Right kidney (tissue), 1 donor: Measurements from ENCODE around the gene CCDC184.
"Not testable (repeated sequence)": the region's sequence is repeated elsewhere in the genome, so short reads cannot be mapped to it uniquely, and the experiment has no call there.

Experiments used
- DNase-seq: peaks from one replicate; pipeline ENCODE4 v3.0.0-alpha.2; 2016

The CCDC184 gene

DNA sequence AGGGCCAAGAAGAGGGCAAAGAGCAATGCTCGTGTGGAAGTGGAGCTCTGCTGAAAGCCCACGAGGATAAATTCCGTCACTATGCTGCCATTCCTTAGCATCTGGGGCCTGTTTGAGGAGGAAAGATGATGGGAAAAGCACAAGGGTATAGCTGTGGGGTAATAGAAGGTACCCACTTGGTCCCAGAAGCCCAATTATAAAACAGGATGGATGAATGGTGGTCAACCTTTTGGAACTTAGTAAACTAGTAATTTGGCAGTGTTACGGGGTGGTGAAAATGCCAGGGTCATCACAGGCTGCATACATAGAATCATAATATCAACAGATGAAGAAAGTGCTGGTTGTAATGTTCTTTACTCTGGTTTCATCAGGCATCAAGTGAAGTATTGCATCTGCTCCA, 19.7 kb downstream of the CCDC184 start, which contains the start of gene OR10AD1:
OR10AD1 (minus strand) TSS at position 101 of the 400 bp plus-strand sequence; CDS start at position 101, 0 bp downstream.
- DNase-seq, result no peak

GRCh38 chr12:48209495-48209894, 26.1 kb downstream of the CCDC184 start:
- DNase-seq, result not testable (repeated sequence)

GRCh38 chr12:48216785-48217184, 33.3 kb downstream of the CCDC184 start:
- DNase-seq, result no peak

DNA sequence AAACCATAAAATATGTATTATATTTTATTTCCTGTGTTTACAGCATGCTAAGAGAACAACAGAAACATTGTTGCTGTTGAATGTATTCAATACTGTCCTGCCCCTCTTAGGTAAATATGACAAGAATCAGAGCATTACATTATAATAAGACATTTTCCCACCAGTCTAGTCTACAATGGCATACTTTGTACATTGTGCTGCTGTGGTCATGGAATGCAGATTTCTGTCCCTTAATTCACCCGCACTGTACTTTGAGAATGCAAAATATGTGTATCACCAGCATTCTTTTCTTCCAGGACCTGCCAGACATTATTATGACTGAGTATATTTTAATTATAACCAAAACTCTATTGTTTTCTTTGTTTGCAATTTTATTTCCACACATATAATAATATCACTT, 36.2 kb downstream of the CCDC184 start:
- no peak for DNase-seq

DNA sequence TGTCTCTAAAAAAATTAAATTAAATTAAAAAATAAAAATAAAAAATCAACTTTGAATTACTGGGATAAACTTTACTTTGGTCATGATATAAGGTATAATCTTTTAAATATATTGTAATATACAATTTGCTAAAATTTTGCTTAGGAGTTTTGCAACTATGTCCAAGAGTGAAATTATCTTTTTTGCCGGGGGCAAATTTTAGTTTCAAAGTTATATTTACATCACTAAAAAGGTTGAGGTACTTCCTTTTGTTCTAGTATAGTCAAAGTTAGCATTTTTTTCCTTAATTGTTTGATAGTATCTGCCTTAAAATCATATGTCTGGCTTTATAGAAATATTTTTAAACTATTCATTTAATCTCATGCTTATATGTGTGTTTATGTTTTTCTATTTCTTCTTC, 37.3 kb downstream of the CCDC184 start:
- no peak for DNase-seq

- no peak for DNase-seq
Measured at GRCh38 chr12:48221645-48222044, 38.2 kb downstream of the CCDC184 start.

GRCh38 chr12:48224533-48224932, 41.1 kb downstream of the CCDC184 start:
- DNase-seq, result not testable (repeated sequence)

DNA sequence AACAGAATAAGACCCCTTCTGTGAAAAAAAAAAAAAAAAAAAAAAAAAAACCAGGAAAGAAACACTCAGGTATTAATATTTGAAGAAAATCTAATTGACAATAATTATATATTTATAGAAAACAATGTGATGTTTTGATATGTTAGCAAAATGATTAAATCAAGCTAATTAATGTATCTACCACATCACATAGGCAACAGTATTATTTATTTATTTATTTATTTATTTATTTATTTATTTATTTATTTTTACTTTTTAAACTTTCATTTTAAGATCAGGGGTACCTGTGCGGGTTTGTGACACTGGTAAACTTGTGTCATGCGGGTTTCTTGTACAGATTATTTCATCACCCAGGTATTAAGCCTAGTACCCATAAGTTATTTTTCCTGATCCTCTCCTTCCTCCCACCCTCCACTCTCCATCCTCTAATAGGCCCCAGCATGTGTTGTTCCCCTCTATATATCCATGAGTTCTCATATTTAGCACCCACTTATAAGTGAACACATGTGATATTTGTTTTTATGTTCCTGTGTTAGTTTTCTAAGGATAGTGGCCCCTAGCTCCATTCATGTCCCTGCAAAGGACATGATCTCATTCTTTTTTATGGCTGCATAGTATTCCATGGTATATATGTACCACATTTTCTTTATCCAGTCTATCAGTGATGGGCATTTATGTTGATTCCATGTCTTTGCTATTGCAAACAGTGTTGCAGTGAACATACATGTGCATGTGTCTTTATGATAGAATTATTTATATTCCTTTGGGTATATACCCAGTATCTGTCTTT, 47.9 kb downstream of the CCDC184 start:
- DNase-seq, result not testable (repeated sequence)
